LoVo (cell line): ENCODE measurements around the gene ZNF618.

Experiments used
- DNase-seq: peaks from one replicate; pipeline ENCODE4 v3.0.0-alpha.2; 2016; ENCODE audit warnings: low spot score

The ZNF618 gene

GRCh38 chr9:113911850-113912557 is 35.9 kb downstream of the ZNF618 start:
- no peak for DNase-seq

GRCh38 chr9:113912816-113913215 is 36.7 kb downstream of the ZNF618 start:
- no peak for DNase-seq

DNA sequence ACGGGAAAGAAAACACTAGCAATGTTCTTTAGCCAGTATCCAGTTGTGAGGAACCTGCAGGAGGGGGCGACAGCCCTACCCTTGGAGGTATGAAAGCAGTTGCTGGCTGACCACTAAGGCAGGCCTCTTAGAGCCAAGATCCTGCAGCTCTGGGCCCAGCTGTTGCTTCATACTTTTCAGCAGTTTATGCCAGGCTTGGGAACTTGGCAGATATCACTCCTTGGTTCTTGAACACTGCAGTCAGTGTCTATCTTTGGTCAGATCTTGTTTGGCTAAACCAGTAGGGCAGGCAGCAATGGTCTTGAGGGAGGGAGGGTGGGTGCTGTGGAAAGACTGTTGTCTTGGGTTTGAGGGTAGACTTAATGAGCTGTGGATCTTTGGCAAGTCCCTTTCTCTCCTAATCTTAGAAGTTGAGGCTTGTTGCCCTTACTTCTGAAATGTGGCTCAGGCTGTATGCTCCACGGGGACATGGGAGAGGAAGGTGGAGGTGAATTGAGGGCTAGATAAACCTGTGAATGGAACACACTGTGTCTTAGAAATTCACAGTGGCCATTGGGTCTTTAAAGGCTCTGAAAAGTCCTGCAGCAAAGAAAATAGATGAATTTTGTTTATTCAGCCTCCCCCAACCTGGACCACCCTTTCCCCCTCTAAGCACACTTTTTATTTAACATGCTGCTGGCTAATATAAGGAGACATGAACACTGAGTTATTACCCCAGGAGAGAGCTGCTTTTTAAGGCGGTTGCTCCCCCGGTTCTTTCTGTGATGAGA is 37.5 kb downstream of the ZNF618 start:
- DNase-seq: no peak

- no peak for DNase-seq
Measured at GRCh38 chr9:113914517-113914916, 38.4 kb downstream of the ZNF618 start.

- no peak for DNase-seq
Measured at GRCh38 chr9:113915817-113916434, 39.8 kb downstream of the ZNF618 start.

GRCh38 chr9:113916931-113917330 is 40.8 kb downstream of the ZNF618 start:
- no peak for DNase-seq

DNA sequence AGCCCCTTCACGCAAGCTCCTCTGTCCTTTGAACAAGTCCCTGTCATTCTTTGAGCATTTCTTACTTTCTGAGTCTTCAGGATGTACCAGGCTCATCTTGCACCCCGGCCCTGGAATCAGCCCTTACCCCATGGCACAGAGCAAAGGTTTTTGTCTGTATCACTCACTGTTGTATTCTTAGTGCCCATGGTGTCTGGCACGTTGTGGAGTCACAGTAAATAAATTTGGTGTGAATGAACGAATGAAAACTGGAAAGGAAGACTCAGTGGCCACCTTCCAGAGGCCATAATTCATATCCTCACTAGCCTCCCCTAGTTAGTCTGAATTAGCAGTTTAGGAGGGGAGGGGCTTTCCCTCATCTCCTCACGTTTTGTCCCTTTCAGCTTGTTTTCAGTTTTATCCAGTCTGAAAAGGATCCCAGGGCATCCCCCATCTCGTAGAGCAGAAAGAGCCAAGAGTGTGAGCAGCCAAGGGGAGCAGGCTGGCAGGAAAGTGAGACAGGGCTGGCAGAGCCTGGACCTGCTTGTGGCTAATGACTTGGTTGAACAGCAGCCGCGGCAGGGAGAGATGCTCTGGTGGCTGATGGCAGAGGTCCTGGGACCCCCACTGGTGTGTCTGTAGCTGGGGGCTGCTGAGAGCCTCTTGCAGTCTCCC is 42.7 kb downstream of the ZNF618 start:
- no peak for DNase-seq

GRCh38 chr9:113919382-113919781 is 43.3 kb downstream of the ZNF618 start:
- DNase-seq: no peak

- no peak for DNase-seq
Measured at GRCh38 chr9:113919871-113920270, 43.8 kb downstream of the ZNF618 start.

DNA sequence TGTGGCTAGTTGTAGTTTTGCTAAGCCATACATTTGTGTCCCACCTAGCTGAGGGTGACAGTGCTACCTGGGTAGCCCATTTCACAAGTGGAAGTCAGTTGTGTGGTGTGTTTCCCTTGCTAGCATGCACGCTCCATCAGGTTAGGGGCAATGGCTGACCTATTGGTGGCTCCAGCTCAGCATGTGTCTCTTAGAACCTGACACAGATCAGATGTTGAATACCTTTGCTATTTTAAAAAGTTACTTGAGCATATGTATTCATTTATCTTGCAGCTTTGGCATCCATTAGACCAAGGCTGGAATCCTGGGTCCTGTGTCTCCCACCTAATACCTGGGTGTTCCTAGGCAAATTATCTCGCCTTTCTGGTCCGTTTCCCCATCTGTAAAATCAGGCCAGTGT is 44.8 kb downstream of the ZNF618 start:
- no peak for DNase-seq

DNA sequence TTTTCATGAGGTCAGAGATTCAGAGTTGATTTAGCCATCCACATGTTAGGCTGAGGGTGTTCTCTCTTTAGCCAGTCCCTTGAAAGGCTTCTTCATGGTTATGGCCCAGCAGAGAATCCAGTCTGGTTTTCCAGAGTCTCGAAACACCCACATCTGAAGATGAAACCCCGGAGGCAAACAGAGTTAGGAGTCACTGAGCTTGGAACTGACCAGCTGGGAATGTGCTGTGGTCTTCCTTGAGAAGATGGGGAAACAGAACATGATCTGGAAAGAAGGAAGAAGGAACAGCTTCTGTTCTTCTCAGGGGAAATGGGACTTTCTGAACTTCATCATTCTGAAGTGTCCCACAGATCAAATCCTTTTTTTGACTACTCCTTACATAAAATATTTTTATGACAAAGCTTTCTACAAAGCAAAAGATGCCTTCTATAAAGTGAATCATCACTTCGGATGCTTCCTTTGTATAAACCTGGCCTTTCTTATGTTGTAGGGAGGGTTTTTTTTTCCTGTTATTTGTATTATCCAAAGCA is 45.4 kb downstream of the ZNF618 start:
- no peak for DNase-seq

- DNase-seq: no peak
Measured at GRCh38 chr9:113922160-113922559, 46.1 kb downstream of the ZNF618 start.

DNA sequence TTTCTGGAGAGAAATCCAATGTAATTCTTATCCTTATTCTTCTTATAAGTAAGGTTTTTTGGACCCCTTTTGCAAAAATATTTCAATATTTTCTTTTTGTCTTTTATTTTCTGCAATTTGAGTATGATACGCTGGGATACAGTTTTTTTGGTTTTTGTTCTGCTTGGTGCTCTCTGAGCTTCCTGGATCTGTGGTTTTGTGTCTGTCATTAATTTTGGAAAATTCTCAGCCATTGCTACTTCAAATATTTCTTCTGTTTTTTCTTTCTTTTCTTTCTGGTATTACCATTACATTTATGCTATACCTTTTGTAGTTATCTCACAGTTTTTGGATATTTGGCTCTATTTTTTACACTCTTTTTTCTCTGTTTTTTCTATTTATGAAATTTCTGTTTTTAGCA is 50.1 kb downstream of the ZNF618 start:
- DNase-seq: no peak

DNA sequence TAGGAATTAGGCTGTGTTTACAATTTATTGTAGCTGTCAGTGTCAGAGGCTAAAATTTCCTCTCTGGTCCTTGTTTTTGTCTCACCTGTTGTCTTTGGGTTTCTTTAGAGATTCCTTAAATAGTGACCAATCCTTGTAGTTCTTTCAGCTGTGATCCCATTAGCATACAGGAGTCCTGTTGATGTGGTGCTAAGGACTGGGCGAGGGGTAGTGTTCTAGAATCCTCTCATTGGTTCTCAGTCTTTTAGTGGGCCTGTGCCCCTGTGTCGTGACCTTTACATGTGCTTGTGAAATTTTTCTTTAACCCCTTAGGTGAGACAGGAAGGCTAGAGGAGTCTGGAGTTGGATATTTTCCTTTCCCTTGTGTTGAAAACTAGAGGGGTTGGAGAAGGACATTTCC is 51.2 kb downstream of the ZNF618 start:
- DNase-seq: no peak

DNA sequence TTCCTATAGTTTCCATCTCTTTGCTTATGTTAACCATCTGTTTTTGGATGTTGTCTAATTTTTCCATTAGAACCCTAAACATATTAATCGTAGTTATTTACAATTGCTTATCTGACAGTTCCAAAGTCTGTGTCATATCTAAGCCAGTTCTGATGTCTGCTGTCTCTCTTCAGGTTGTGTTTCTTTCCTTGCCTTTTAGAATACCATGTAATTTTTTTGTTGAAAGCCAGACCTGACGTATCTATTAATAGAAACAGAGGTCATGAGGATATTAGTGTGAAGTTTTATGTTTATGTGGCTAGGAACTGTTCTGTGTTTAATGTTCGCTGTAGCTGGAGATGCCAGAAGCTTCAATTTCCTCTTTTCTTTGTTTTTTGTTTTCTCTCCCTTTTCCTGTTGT is 52.2 kb downstream of the ZNF618 start:
- DNase-seq: no peak

DNA sequence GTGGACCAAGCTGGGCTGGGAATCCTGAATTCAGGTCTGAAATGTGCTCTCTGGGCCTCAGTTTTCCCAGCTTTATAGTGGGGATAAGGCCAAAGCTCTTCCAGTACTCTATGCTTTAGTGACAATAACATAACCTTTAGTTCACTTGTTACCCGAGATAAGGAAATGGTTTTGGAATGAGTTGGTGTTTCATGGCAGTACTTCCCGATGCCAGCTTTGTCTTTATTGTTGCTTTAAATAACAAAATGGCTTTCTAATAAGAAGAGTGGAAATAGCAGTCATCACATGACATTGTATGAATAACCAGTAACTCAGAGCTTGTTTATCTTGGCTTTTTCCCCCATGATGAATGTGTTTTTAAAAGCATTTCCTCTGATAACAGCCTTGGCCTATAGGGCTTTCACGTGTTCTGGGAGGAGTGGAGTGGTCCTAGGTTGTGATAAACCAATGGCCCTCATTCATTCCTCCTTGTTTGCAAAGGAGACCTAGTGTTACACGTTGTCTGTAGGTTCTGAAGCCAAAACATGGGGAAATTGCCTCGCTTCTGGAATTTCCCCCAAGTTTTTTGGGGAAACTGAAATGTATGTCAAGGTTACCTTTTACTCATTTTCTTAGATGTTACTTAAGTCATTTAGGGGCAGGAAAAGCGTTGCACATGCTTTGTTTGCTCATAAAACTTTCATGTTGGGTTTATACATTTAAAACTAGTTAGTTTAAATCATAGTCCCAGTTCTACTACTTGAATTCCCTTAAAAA is 53.7 kb downstream of the ZNF618 start:
- peak; percentile 39 for DNase-seq

GRCh38 chr9:113930390-113930783 is 54.3 kb downstream of the ZNF618 start:
- no peak for DNase-seq

- no peak for DNase-seq
Measured at GRCh38 chr9:113931140-113931539, 55.0 kb downstream of the ZNF618 start.

GRCh38 chr9:113931777-113932176 is 55.7 kb downstream of the ZNF618 start:
- DNase-seq: no peak

DNA sequence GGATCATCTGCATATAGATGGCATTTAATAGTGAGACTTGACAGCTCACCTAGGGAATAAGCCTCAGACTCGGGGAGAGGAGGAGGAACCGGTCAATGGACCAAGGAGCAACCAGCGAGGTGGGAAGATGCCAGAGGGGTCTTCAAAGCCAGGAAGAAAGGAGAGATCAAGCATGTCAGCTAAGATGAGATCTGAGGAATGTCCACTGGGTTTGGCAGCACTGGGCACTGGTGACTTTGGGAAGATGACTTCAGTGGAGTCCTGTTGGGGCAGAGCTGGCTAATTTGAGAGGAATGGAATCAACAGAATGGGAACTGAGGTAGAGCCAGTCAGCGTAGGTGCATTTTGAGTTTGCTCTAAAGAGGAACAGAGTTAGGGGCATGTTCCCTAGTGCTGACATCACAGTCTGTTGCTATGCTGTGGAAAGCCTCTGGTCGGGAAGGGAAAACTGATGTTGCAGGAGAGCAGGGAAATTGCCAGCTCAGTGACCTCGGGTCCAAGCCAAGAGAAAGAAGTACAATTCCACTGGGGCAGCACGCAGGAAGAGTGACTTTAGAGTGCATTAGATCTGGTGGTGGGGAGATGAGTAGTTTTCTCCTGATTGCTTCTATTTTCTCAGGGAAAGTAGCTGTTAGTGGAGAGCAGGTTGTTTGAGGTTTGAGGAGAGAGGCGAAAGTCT is 56.9 kb downstream of the ZNF618 start:
- DNase-seq: no peak

- no peak for DNase-seq
Measured at GRCh38 chr9:113933671-113934070, 57.6 kb downstream of the ZNF618 start.
